ENCODE measurements around the gene GNPNAT1.

Gene GNPNAT1

DNA sequence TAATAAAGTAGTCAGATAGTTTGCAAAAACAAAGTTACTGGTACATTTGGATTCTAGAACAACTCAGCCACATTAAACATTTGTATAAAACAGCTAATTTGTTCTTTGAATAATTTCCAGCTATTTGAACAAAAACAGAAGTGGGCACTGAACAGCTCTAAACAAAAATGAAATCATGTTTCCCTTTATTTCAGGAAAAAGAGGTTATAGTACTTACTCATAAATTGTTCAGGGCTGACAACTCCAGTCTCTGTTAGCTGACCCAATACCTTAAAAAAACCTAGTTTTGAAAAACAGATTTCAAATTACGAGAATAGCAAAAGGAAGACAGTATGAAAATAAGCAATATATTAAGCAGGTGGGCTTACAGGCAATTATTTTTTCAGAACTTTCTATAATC lies 8.2 kb downstream of the GNPNAT1 start:
- TF ChIP-seq, protein P1, sequence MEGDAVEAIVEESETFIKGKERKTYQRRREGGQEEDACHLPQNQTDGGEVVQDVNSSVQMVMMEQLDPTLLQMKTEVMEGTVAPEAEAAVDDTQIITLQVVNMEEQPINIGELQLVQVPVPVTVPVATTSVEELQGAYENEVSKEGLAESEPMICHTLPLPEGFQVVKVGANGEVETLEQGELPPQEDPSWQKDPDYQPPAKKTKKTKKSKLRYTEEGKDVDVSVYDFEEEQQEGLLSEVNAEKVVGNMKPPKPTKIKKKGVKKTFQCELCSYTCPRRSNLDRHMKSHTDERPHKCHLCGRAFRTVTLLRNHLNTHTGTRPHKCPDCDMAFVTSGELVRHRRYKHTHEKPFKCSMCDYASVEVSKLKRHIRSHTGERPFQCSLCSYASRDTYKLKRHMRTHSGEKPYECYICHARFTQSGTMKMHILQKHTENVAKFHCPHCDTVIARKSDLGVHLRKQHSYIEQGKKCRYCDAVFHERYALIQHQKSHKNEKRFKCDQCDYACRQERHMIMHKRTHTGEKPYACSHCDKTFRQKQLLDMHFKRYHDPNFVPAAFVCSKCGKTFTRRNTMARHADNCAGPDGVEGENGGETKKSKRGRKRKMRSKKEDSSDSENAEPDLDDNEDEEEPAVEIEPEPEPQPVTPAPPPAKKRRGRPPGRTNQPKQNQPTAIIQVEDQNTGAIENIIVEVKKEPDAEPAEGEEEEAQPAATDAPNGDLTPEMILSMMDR (IDR thresholded peaks at IDR 0.05; ENCODE audit: low read depth, low read length, missing control alignments), result no peak
- in situ Hi-C loops (cut with HindIII; ENCODE audit: low sequenced_read_pairs), result no loop called here
- H3K4me3 ChIP-seq (ENCODE audit: low read depth, low read length), result no peak overlapping the region
- no peak for DNase-seq (ENCODE audit: low read depth)

DNA sequence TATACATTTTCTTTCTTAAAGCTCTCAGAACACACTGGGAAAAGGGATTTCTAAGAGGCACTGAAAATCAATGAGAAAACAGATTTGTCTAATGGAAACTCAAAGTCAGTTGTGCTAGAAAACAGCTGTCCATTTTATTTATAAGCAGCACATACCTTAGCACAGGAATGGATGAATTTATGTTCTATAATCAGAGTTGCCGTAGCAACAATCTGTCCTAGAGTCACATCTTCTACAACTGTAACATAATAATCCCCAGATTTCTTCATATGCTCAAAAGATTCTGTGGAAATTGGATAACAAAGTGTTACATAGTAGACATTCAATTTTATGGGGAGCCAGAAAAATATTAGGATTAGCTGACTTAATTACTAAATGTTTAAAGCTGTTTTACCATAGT lies 9.8 kb downstream of the GNPNAT1 start:
- TF ChIP-seq, protein P1 (IDR thresholded peaks at IDR 0.05; ENCODE audit: low read depth, low read length, missing control alignments), result no peak
- in situ Hi-C loops (cut with HindIII; ENCODE audit: low sequenced_read_pairs), result no loop called here
- DNase-seq (ENCODE audit: low read depth), result no peak
- no peak overlapping the region for H3K4me3 ChIP-seq (ENCODE audit: low read depth, low read length)

DNA sequence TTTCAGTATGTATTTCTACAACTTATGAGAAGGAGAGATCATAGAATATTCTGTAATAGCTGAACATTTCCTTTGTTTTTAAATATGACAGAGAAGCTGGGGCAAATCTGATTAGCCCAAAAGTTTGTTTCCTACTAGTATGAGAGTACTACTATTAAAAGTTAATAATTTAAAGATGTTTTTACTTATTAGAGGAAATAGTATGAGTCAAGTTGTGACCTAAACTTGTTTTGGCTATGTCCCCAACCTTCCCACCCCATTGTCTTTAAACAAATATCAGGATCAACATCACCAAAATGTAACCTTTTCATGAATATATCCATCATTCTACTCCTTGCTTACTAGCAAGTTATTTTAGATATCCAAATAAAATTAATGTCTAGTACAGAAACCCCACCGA lies 10.5 kb downstream of the GNPNAT1 start:
- TF ChIP-seq, protein P1 (IDR thresholded peaks at IDR 0.05; ENCODE audit: low read depth, low read length, missing control alignments), result no peak
- no peak for DNase-seq (ENCODE audit: low read depth)
- H3K4me3 ChIP-seq (ENCODE audit: low read depth, low read length), result no peak overlapping the region
- in situ Hi-C loops (cut with HindIII; ENCODE audit: low sequenced_read_pairs), result no loop called here

DNA sequence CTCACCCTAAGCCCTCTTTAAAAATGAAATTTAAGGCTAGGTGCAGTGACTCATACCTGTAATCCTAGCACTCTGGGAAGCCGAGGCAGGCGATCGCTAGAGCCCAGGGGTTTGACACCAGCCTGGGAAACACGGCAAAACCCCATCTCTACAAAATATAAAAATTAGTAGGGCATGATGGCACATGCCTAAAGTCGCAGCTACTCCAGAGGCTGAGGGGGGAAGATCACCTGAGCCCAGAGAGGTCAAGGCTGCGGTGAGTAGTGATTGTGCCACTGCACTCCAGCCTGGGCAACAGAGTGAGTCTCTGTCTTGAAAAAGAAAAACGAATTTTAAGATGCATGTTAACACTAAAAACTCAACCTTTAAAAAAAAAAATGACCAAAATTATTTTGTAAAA lies 12.7 kb downstream of the GNPNAT1 start:
- in situ Hi-C loops (cut with HindIII; ENCODE audit: low sequenced_read_pairs), result no loop called here
- TF ChIP-seq, protein P1 (IDR thresholded peaks at IDR 0.05; ENCODE audit: low read depth, low read length, missing control alignments), result no peak
- no peak for DNase-seq (ENCODE audit: low read depth)
- H3K4me3 ChIP-seq (ENCODE audit: low read depth, low read length), result no peak overlapping the region

DNA sequence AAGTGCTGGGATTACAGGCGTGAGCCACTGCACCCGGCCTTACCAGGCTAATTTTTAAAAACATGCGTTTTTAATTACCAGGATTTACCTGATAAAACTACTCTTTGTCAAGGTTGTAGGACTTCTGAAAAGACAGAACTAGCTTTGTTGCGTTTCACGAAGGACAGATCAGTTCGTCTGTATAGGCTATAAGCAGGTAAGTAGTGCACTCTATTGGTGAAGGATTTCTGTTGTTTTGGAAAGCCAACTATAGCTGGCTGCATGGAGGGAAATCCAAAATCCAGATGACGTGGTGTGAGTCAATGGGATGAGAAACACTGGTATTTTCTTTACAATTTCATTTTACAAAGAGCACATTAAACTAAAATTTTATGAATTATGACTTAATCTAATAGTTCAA lies 14.6 kb downstream of the GNPNAT1 start:
- TF ChIP-seq, protein P1 (IDR thresholded peaks at IDR 0.05; ENCODE audit: low read depth, low read length, missing control alignments), result no peak
- in situ Hi-C loops (cut with HindIII; ENCODE audit: low sequenced_read_pairs), result no loop called here
- DNase-seq (ENCODE audit: low read depth), result no peak

DNA sequence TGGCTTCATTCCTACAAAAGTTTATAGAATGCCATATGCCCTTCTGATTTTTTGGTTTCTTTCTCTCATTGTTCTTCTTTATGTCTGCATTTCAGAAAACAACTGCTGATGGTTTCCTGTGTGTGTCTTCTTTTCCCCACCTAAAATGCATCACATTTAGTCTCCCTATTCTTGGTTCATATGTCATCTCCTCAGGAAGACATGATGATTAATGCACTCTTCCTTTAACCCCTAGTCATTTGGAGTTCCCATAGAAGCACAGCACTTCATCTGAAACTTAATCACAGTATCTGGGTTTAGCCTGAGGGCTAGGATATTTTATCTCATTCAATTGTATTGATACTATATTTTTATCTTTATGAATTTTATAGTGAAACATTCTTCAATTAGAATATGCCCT lies 21.5 kb downstream of the GNPNAT1 start:
- TF ChIP-seq, protein P1 (IDR thresholded peaks at IDR 0.05; ENCODE audit: low read depth, low read length, missing control alignments), result no peak
- no peak overlapping the region for H3K4me3 ChIP-seq (ENCODE audit: low read depth, low read length)
- in situ Hi-C loops (cut with HindIII; ENCODE audit: low sequenced_read_pairs), result no loop called here
- no peak for DNase-seq (ENCODE audit: low read depth)

More for the DNA sequence above, 14.6 kb downstream of the GNPNAT1 start:
- H3K4me3 ChIP-seq (ENCODE audit: low read depth, low read length), result no peak overlapping the region

Data from astrocyte of the cerebellum (primary cell).